GM21381 (cell line): Measurements from ENCODE around the gene ADAMTS4.

Experiments used
- ATAC-seq: cut with Tn5 transposase; IDR thresholded peaks from one replicate; pipeline ENCODE4 v1.9.1; 2021; ENCODE audit warnings: mild to moderate bottlenecking, moderate library complexity; ENCODE audit not compliant: unreplicated experiment

Gene ADAMTS4

DNA sequence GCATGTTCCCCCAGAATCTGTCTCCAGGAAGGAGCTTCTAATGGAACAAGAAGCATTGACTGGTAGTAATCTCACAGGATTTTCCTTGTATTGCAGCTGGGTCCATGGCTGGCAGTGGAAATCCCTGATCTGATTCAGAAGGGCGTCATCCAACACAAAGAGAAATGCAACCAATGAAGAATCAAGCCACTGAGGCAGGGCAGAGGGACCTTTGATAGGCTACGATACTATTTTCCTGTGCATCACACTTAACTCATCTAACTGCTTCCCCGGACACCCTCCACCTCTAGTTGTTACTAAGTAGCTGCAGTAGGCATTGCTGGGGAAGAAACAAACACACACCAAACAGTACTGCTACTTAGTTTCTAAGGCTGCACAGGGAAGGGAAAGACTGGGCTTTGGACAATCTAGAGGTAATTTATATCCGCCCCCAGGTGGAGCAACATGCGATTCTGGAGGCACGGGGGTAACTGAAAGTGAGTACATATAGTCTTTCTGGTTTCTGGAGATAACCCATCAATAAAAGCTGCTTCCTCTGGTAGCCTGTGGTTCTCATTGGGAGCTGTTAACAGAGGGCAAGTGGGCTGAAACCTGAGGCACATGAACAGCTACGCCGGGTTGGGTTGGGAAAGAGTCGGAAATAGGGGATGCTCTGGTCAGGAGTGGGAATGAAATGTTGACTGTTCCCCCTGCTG lies 40.4 kb downstream of the ADAMTS4 start:
- no peak for ATAC-seq

DNA sequence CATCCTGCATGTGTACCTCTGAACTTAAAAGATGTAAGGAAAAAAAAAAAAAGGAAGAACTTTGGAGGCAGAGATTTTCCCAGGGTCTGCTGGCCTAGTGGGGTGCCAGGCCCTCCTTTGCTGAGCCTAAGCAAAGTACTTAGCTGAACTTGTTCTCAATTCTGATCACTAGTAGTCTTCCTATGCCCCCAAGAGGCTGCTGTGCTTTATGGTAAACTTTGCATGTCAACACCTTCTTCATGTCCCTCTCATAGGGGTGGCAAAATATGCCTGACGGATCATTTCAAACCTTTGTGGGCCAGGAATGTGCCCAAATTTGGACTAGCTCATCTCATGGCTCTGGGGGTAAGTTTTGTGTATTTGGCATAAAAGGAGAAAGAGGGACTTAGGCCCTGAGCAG lies 41.0 kb downstream of the ADAMTS4 start:
- no peak for ATAC-seq

DNA sequence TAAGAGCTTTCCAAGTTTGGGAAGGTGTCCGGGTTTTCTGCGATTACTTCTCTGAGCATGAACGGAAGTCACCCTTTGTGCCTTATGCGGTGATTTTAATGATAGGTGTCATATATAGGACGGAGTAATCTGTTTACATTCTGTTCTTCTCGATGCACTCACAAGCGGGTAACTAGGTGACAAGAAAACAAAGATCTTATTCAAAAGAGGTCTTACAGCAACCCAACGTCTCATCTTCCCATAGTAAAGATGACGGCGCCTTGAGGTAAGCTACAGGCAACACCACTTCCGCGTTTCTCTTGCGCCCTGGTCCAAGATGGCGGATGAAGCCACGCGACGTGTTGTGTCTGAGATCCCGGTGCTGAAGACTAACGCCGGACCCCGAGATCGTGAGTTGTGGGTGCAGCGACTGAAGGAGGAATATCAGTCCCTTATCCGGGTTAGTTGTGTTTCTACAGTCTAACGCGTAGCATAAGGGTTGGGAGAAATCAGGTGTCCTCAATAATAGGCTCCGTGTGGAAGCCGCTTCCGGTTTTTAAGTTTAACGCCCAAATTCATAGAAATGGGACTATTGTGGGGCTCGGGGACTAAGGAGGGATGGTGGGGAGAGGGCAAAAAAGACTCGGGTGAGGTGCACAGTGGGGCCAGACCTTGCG lies 45.0 kb downstream of the ADAMTS4 start, which contains the start of gene UFC1:
UFC1 (plus strand) TSS at position 297 of the 656 bp plus-strand sequence; CDS start at position 317, 20 bp downstream.
- peak; percentile 93 for ATAC-seq

DNA sequence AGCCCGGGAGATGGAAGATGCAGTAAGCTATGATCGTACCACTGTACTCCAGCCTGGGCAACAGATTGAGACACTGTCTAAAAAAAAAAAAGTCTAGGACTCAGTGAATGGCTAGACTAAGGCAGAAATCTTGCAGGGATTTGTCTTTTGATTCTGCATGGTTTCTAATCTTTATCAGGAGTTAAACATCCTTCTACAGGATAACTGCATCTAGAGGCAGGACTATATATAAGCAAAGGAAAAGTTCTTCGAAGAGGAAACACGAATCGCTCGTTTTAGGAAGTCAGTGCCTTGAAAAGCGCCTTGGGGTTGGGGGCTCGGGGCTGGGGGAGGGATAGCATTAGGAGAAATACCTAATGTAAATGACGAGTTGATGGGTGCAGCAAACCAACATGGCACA lies 45.7 kb downstream of the ADAMTS4 start:
- ATAC-seq: no peak

DNA sequence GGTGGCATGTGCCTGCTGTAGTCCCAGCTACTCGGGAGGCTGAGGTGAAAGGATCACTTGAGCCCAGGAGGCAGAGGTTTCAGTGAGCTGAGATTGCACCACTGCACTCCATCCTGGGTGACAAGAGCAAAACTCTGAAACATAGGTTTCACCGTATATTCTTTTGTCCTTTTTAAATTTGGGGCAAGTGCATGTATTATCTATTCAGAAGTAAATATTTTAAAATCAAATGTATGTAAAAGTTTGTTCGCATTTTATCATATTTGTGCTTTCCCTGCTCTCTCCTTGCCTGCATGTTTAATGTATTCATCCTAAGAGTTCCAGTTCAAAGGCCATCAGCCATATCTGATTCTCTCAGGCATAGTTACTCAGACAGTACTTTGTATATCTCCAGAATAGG lies 53.0 kb downstream of the ADAMTS4 start:
- ATAC-seq: no peak

DNA sequence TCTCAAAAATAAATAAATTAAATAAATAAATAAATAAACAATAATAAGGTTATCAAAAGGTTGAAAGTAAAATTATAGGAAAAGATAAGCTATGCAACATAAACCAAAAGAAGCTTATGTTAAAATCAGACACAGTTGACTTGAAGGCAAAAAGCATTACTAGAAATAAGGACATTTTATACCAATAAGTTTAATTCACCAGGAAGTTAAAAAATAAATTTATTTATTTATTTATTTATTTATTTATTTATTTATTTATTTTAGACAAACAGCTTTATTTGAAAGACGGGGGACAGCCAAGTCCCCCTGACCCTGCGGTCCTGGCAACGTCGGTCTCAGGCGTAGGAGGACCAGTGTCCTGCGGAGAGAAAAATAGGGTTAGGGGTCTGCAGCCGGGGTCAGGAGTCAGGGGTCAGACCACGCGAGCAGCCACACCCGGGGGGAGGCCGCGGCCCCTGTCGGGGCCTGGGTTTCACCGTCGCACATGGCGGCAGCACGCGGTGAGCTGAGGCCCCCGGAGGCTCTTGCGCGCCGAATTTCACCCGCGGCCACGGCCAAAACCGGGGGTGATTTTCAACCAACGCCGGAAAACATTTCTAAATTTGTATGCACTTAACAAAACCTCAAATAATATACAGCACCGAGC lies 58.0 kb downstream of the ADAMTS4 start:
- ATAC-seq: no peak

DNA sequence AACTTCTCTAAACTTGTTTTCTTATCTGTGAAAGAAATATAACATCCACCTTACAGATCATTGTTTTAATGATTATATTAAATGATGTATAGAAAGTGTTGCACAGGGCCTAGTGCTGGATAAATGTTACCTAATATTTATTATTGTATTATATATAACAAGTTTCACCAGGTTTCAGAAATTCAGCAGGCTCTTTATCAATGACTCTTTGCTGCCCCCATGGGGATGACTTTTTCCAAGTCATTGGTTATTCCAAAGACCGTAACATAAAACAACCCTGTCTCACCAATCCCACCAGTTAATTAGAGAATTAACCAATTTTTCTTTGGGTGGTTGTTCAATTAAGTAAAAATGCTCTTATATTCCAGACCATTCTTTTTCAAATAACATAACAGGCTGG lies 59.1 kb downstream of the ADAMTS4 start:
- no peak for ATAC-seq

DNA sequence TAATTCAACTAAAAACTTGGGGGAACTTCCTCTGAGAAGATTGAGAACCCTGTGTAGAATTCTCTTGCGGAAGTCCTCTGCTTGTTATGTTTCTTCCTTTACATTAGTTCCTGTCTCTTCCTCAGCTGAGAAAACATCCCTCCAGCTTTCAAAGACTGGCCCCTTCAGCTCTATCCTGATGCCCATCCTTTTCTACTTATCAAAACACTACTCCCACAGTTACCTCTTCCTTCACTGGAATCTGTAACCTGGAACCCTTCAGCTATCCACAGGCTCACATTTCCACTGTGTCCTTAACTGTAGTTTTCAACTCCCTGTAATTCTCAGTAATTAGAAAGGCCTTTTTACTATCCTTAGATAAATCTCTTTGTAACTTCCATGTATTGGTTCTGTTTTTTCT lies 60.4 kb downstream of the ADAMTS4 start:
- ATAC-seq: no peak

DNA sequence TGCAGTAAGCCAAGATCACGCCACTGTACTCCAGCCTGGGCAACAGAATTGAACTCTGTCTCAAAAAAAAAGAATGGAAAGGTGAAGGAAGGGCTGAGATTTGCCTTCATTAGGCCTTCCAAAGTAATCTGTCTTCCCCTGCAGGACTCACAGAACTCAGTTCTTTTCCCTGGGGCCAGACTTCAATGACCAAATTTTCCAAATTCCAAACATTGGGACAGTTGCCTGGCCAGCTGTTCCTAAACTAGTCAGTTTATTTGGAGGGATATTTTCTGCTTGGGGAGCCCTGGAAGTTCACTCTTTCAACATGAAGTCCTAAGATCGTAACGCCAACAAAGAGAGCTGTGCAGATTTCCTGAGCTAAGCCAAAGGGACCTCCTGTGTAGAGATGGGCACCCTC lies 61.0 kb downstream of the ADAMTS4 start:
- no peak for ATAC-seq
